Measurements from ENCODE around the gene LIMCH1.

DNA sequence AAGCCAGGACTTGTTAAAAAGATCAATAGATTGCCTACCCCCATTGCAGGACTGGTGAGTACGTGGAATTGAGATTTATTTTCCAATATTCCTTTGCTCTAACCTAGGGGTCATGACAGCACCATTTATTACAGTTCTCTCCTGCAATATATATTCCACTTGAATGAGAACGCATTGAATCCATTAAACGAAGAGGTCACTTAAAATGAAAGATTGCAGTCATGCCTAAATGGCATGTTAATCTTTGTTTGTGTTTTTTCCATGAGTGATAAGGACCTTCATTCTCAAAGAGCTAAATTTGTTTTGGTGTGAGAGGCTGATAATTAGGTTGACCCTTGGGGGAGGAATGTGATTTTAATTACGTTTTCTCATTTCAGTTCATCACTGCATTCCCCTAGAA, 13.5 kb upstream of the LIMCH1 start:
- TF ChIP-seq, protein P1, sequence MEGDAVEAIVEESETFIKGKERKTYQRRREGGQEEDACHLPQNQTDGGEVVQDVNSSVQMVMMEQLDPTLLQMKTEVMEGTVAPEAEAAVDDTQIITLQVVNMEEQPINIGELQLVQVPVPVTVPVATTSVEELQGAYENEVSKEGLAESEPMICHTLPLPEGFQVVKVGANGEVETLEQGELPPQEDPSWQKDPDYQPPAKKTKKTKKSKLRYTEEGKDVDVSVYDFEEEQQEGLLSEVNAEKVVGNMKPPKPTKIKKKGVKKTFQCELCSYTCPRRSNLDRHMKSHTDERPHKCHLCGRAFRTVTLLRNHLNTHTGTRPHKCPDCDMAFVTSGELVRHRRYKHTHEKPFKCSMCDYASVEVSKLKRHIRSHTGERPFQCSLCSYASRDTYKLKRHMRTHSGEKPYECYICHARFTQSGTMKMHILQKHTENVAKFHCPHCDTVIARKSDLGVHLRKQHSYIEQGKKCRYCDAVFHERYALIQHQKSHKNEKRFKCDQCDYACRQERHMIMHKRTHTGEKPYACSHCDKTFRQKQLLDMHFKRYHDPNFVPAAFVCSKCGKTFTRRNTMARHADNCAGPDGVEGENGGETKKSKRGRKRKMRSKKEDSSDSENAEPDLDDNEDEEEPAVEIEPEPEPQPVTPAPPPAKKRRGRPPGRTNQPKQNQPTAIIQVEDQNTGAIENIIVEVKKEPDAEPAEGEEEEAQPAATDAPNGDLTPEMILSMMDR (conservative IDR thresholded peaks at IDR 0.05; ENCODE audit: low read length) = no peak
- TF ChIP-seq EZH2phosphoT487 (IDR thresholded peaks at IDR 0.05; ENCODE audit: borderline replicate concordance, low read depth, low read length) = no peak
